Measurements from ENCODE around the gene NOP10. TPM values are rescaled to one million over a fixed set of nuclear protein-coding genes. Genes with fewer than 3 reads are reported as not detected.

The NOP10 gene
- total RNA-seq, 2 experiments from 2014 or later = 285 to 303 TPM

Other genes with a start within 250 kb of the NOP10 start
- 10 to 100 TPM; 56.3 to 63.0 TPM for gene EMC7, start 241.3 kb downstream of the NOP10 start, total RNA-seq
- 1 to 10 TPM; 2.7 to 2.8 TPM for gene PGBD4, start 241.1 kb downstream of the NOP10 start, total RNA-seq
- 10 to 100 TPM; 36.2 to 37.0 TPM for gene KATNBL1, start 133.0 kb downstream of the NOP10 start, total RNA-seq
- 100 to 1,000 TPM in 1 of 2 experiments, 10 to 100 TPM in 1; 96.7 to 101 TPM for gene EMC4, start 118.1 kb downstream of the NOP10 start, total RNA-seq
- 10 to 100 TPM; 19.2 to 20.1 TPM for gene SLC12A6, start 5.4 kb downstream of the NOP10 start, total RNA-seq
- not detected for gene NUTM1, start 179 bp upstream of the NOP10 start, total RNA-seq
- gene LPCAT4, start 24.1 kb upstream of the NOP10 start, total RNA-seq = 10 to 100 TPM; 49.8 to 49.9 TPM
- 100 to 1,000 TPM; 123 to 126 TPM for gene GOLGA8A, start 94.7 kb upstream of the NOP10 start, total RNA-seq
- gene GOLGA8B, start 240.5 kb upstream of the NOP10 start, total RNA-seq = 100 to 1,000 TPM; 132 to 139 TPM